HG03025 (cell line): ENCODE data around the gene GNL1.
"Not testable (repeated sequence)": the region's sequence is repeated elsewhere in the genome, so short reads cannot be mapped to it uniquely, and the experiment has no call there.

ENCODE experiments used
- ATAC-seq: cut with Tn5 transposase; IDR thresholded peaks from one replicate; pipeline ENCODE4 v1.9.1; 2021; ENCODE audit warnings: mild to moderate bottlenecking, moderate library complexity; ENCODE audit not compliant: unreplicated experiment, low FRiP score

GNL1 gene

GRCh38 chr6:30556066-30556905 lies at the start of gene GNL1:
Gene GNL1 (minus strand): TSS chr6:30556489. CDS start chr6:30556203, 286 bp downstream.
- peak; percentile 85 for ATAC-seq

GRCh38 chr6:30603961-30604360 lies 47.7 kb upstream of the GNL1 start:
- no peak for ATAC-seq

- no peak for ATAC-seq
Measured at GRCh38 chr6:30601815-30602641, 45.7 kb upstream of the GNL1 start.

GRCh38 chr6:30601436-30601814 lies 45.1 kb upstream of the GNL1 start:
- ATAC-seq, result no peak

GRCh38 chr6:30600451-30600961 lies 44.2 kb upstream of the GNL1 start:
- no peak for ATAC-seq

- no peak for ATAC-seq
Measured at GRCh38 chr6:30599625-30600324, 43.5 kb upstream of the GNL1 start.

- ATAC-seq, result no peak
Measured at GRCh38 chr6:30598912-30599624, 42.8 kb upstream of the GNL1 start.

GRCh38 chr6:30597315-30598144 lies 41.2 kb upstream of the GNL1 start:
- ATAC-seq, result not testable (repeated sequence)

- ATAC-seq, result no peak
Measured at GRCh38 chr6:30592287-30592686, 36.0 kb upstream of the GNL1 start.

GRCh38 chr6:30591008-30591407 lies 34.7 kb upstream of the GNL1 start:
- ATAC-seq, result no peak

GRCh38 chr6:30590509-30590908 lies 34.2 kb upstream of the GNL1 start:
- no peak for ATAC-seq

GRCh38 chr6:30589754-30590358 lies 33.6 kb upstream of the GNL1 start:
- ATAC-seq, result no peak

- no peak for ATAC-seq
Measured at GRCh38 chr6:30583921-30584320, 27.6 kb upstream of the GNL1 start.

- no peak for ATAC-seq
Measured at GRCh38 chr6:30578051-30578450, 21.8 kb upstream of the GNL1 start.

GRCh38 chr6:30573113-30573512 lies 16.8 kb upstream of the GNL1 start:
- no peak for ATAC-seq

GRCh38 chr6:30572148-30572547 lies 15.9 kb upstream of the GNL1 start:
- no peak for ATAC-seq

GRCh38 chr6:30571762-30572082 lies 15.4 kb upstream of the GNL1 start:
- ATAC-seq, result no peak

- ATAC-seq, result peak; percentile 91
Measured at GRCh38 chr6:30571075-30571761, 14.9 kb upstream of the GNL1 start, which contains the start of gene ABCF1. Gene ABCF1 (plus strand): TSS chr6:30571442. CDS start chr6:30571488, 46 bp downstream.
